KMS-11 (cell line): ENCODE results near the gene NALF2.

ENCODE experiments used
- H2AFZ ChIP-seq: fragments of 200-600 bp; sonication (generic); 2 replicates; pipeline ENCODE4 v1.6.1; 2016; ENCODE audit warnings: antibody characterized with exemption, mixed run types, low read depth
- H3K27ac ChIP-seq: fragments of 200-600 bp; sonication (generic); 2 replicates; pipeline ENCODE4 v1.6.1; 2016; ENCODE audit warnings: mild to moderate bottlenecking, mixed run types
- H3K27me3 ChIP-seq: fragments of 200-600 bp; sonication (generic); 2 replicates; pipeline ENCODE4 v1.6.1; 2017; ENCODE audit warnings: mild to moderate bottlenecking, low read depth, mixed run types, moderate library complexity; ENCODE audit not compliant: insufficient read depth
- H3K36me3 ChIP-seq: fragments of 200-600 bp; sonication (generic); 2 replicates; pipeline ENCODE4 v1.6.1; 2017; ENCODE audit warnings: mild to moderate bottlenecking, mixed run types; ENCODE audit not compliant: insufficient read depth
- H3K4me1 ChIP-seq: fragments of 200-600 bp; sonication (generic); 2 replicates; pipeline ENCODE4 v1.6.1; 2016; ENCODE audit warnings: mild to moderate bottlenecking, low read depth, mixed run types; ENCODE audit not compliant: poor library complexity, severe bottlenecking
- H3K4me2 ChIP-seq: fragments of 200-600 bp; sonication (generic); 2 replicates; pipeline ENCODE4 v1.7.0; 2016; ENCODE audit warnings: mild to moderate bottlenecking, mixed run types
- H3K4me3 ChIP-seq: fragments of 200-600 bp; sonication (generic); IDR thresholded peaks from 2 replicates; pipeline ENCODE4 v1.6.1; 2017; ENCODE audit warnings: low read depth, low read length, mixed read lengths; ENCODE audit not compliant: insufficient read depth
- H3K79me2 ChIP-seq: fragments of 200-600 bp; sonication (generic); 2 replicates; pipeline ENCODE4 v1.6.1; 2016; ENCODE audit warnings: low read depth, mixed run types; ENCODE audit not compliant: insufficient read depth
- H3K9ac ChIP-seq: fragments of 200-600 bp; sonication (generic); 2 replicates; pipeline ENCODE4 v1.6.1; 2016; ENCODE audit warnings: mild to moderate bottlenecking, mixed run types
- H4K20me1 ChIP-seq: fragments of 200-600 bp; sonication (generic); 2 replicates; pipeline ENCODE4 v1.6.1; 2016; ENCODE audit warnings: mild to moderate bottlenecking, mixed run types; ENCODE audit not compliant: insufficient read depth
- TF ChIP-seq, protein P1 (sequence below): fragments of 200-600 bp; sonication (generic); conservative IDR thresholded peaks from 2 replicates; pipeline ENCODE4 v1.6.1; 2017; ENCODE audit warnings: low read depth, mild to moderate bottlenecking, antibody characterized with exemption, low read length, moderate library complexity, mixed read lengths

Gene NALF2

GRCh38 chrX:69551421-69552009 lies 47.4 kb downstream of the NALF2 start:
- no peaks in the 10 kb centered on the region for H4K20me1 ChIP-seq
- no peaks in the 10 kb centered on the region for H3K4me1 ChIP-seq
- no peak overlapping the region for H3K4me3 ChIP-seq
- H3K27ac ChIP-seq: no peak overlapping the region
- H3K9ac ChIP-seq: no peak overlapping the region
- no peaks in the 10 kb centered on the region for H3K27me3 ChIP-seq
- no peaks in the 10 kb centered on the region for H3K36me3 ChIP-seq
- no peak overlapping the region for H2AFZ ChIP-seq
- H3K79me2 ChIP-seq: no peaks in the 10 kb centered on the region
- TF ChIP-seq, protein P1, sequence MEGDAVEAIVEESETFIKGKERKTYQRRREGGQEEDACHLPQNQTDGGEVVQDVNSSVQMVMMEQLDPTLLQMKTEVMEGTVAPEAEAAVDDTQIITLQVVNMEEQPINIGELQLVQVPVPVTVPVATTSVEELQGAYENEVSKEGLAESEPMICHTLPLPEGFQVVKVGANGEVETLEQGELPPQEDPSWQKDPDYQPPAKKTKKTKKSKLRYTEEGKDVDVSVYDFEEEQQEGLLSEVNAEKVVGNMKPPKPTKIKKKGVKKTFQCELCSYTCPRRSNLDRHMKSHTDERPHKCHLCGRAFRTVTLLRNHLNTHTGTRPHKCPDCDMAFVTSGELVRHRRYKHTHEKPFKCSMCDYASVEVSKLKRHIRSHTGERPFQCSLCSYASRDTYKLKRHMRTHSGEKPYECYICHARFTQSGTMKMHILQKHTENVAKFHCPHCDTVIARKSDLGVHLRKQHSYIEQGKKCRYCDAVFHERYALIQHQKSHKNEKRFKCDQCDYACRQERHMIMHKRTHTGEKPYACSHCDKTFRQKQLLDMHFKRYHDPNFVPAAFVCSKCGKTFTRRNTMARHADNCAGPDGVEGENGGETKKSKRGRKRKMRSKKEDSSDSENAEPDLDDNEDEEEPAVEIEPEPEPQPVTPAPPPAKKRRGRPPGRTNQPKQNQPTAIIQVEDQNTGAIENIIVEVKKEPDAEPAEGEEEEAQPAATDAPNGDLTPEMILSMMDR: no peak
- H3K4me2 ChIP-seq: no peak overlapping the region

GRCh38 chrX:69552512-69552911 lies 48.4 kb downstream of the NALF2 start:
- Histone ChIP-seq H3K4me3 (no peak overlapping the region), H4K20me1 (no peaks in the 10 kb centered on the region), H3K79me2 (no peaks in the 10 kb centered on the region), H2AFZ (no peak overlapping the region), H3K27me3 (no peaks in the 10 kb centered on the region), H3K4me1 (no peaks in the 10 kb centered on the region), H3K9ac (no peak overlapping the region), H3K36me3 (no peaks in the 10 kb centered on the region), H3K27ac (no peak overlapping the region), H3K4me2 (no peak overlapping the region)
- TF ChIP-seq, protein P1: no peak
